Measurements from ENCODE around the gene CEP162. TPM values are rescaled to one million over a fixed set of nuclear protein-coding genes. Genes with fewer than 3 reads are reported as not detected.
"Not testable (repeated sequence)": the region's sequence is repeated elsewhere in the genome, so short reads cannot be mapped to it uniquely, and the experiment has no call there.

The CEP162 gene
- total RNA-seq, 1 experiment from 2014 or later: 7.9 TPM

- CTCF ChIA-PET, ATAC-seq: not testable (repeated sequence)
Measured at GRCh38 chr6:84129588-84129987, 97.9 kb downstream of the CEP162 start.

GRCh38 chr6:84123186-84123585 is 104.3 kb downstream of the CEP162 start:
- H3K4me1 Mint-ChIP-seq: no peaks in the 10 kb centered on the region; the same call in 1 of the 2 replicates
- H3K9me3 Mint-ChIP-seq: 0 out of 2 replicates have a peak, but pooled peaks cover 3% of the 10 kb centered on the region
- ATAC-seq (no peak), DNase-seq (ENCODE audit: low spot score) (no peak)
- H3K27ac Mint-ChIP-seq: no peak overlapping the region
- no peaks in the 10 kb centered on the region for H3K27me3 Mint-ChIP-seq (ENCODE audit: low read depth)
- no peak overlapping the region for H3K4me3 Mint-ChIP-seq
- POLR2A ChIA-PET: no interaction called here
- no peak for TF ChIP-seq CREB1 (CRISPR knock-in tag; IDR thresholded peaks at IDR 0.05)
- TF ChIP-seq CREM (CRISPR knock-in tag; IDR thresholded peaks at IDR 0.05): no peak
- no peak for TF ChIP-seq AFF4 (CRISPR knock-in tag; IDR thresholded peaks at IDR 0.05; ENCODE audit: borderline replicate concordance)
- TF ChIP-seq JAZF1 (CRISPR knock-in tag; IDR thresholded peaks at IDR 0.05): no peak
- CTCF ChIA-PET: no interaction called here
- peaks cover 20% of the 10 kb centered on the region for H3K36me3 Mint-ChIP-seq

More at GRCh38 chr6:84129588-84129987, 97.9 kb downstream of the CEP162 start:
- POLR2A ChIA-PET; H3K4me3 Mint-ChIP-seq; DNase-seq (ENCODE audit: low spot score); H3K27me3 Mint-ChIP-seq (ENCODE audit: low read depth); H3K4me1 Mint-ChIP-seq; H3K27ac Mint-ChIP-seq: not testable (repeated sequence)
- Mint-ChIP-seq H3K36me3 (peaks cover 39% of the 10 kb centered on the region), H3K9me3 (peaks cover 50% of the 10 kb centered on the region)

GRCh38 chr6:84119277-84119676 is 108.2 kb downstream of the CEP162 start:
- Mint-ChIP-seq H3K27ac (no peak overlapping the region), H3K4me3 (no peak overlapping the region), H3K36me3 (peaks cover 8% of the 10 kb centered on the region), H3K27me3 (ENCODE audit: low read depth) (no peaks in the 10 kb centered on the region; the same call in 1 of the 2 replicates), H3K9me3 (peaks cover 25% of the 10 kb centered on the region), H3K4me1 (no peaks in the 10 kb centered on the region; the same call in 1 of the 2 replicates)
- DNase-seq (ENCODE audit: low spot score) (no peak), ATAC-seq (peak; percentile 65)
- ChIA-PET CTCF (no interaction called here), POLR2A (no interaction called here)
- TF ChIP-seq ZNF232 (CRISPR knock-in tag; IDR thresholded peaks at IDR 0.05) (no peak), ELF4 (CRISPR knock-in tag; IDR thresholded peaks at IDR 0.05; ENCODE audit: low read depth) (no peak), IRF2 (CRISPR knock-in tag; IDR thresholded peaks at IDR 0.05; ENCODE audit: borderline replicate concordance, low read depth) (no peak), ZSCAN18 (CRISPR knock-in tag; IDR thresholded peaks at IDR 0.05) (no peak), HMGXB4 (CRISPR knock-in tag; IDR thresholded peaks at IDR 0.05) (no peak), NFYB (CRISPR knock-in tag; conservative IDR thresholded peaks at IDR 0.05; ENCODE audit: low read depth) (no peak), FOXP1 (CRISPR knock-in tag; IDR thresholded peaks at IDR 0.05; ENCODE audit: borderline replicate concordance) (no peak), USF1 (CRISPR knock-in tag; IDR thresholded peaks at IDR 0.05) (no peak), ESRRA (CRISPR knock-in tag; IDR thresholded peaks at IDR 0.05; ENCODE audit: borderline replicate concordance) (no peak), ATF6 (CRISPR knock-in tag; IDR thresholded peaks at IDR 0.05) (no peak), NFATC4 (CRISPR knock-in tag; IDR thresholded peaks at IDR 0.05) (no peak), ZNF396 (CRISPR knock-in tag; IDR thresholded peaks at IDR 0.05; ENCODE audit: borderline replicate concordance) (no peak), ATF2 (CRISPR knock-in tag; IDR thresholded peaks at IDR 0.05; ENCODE audit: borderline replicate concordance, low read depth) (no peak), USF2 (CRISPR knock-in tag; IDR thresholded peaks at IDR 0.05) (no peak), TEAD4 (CRISPR knock-in tag; IDR thresholded peaks at IDR 0.05) (no peak), OVOL2 (CRISPR knock-in tag; IDR thresholded peaks at IDR 0.05; ENCODE audit: borderline replicate concordance) (no peak)

Data from WTC11 (cell line).